Measurements from ENCODE around the gene AMH. TPM values are rescaled to one million over a fixed set of nuclear protein-coding genes. Genes with fewer than 3 reads are reported as not detected.

AMH gene
- total RNA-seq, 1 experiment from 2014 or later, result 11.2 TPM

- Mint-ChIP-seq H3K27me3 (ENCODE audit: low read depth) (peaks cover 77% of the 10 kb centered on the region), H3K4me1 (peaks cover 9% of the 10 kb centered on the region; the same call in 1 of the 2 replicates), H3K27ac (no peak overlapping the region), H3K4me3 (peak overlapping the region; percentile 48), H3K9me3 (no peaks in the 10 kb centered on the region), H3K36me3 (no peaks in the 10 kb centered on the region)
- peak; percentile 77 for DNase-seq (ENCODE audit: low spot score)
- CTCF ChIA-PET, result interaction anchor here (0.8 to 2.1 kb wide), 13 partner anchors 9 to 96 kb away, joined by 3 to 20 read pairs (median 4); partner anchors contain the start of genes LSM7, PLEKHJ1 and SPPL2B
- POLR2A ChIA-PET, result interaction anchor here (0.5 to 1.5 kb wide), 3 partner anchors 16 to 338 kb away, joined by 3 read pairs; no protein-coding TSS in a partner anchor
- ATAC-seq, result peak; percentile 67
- no peak for TF ChIP-seq ARID4B (CRISPR knock-in tag; IDR thresholded peaks at IDR 0.05; ENCODE audit: borderline replicate concordance)
- peak; percentile 92 for TF ChIP-seq FOXP4 (CRISPR knock-in tag; IDR thresholded peaks at IDR 0.05)
- peak; percentile 51 for TF ChIP-seq ZNF423 (CRISPR knock-in tag; IDR thresholded peaks at IDR 0.05)
- no peak for TF ChIP-seq ZNF232 (CRISPR knock-in tag; IDR thresholded peaks at IDR 0.05)
- TF ChIP-seq HMGA2 (CRISPR knock-in tag; IDR thresholded peaks at IDR 0.05), result no peak
- TF ChIP-seq ATF6 (CRISPR knock-in tag; IDR thresholded peaks at IDR 0.05), result no peak
- TF ChIP-seq USF2 (CRISPR knock-in tag; IDR thresholded peaks at IDR 0.05), result peak; percentile 47; the same call in 1 of the 2 replicates
- TF ChIP-seq GRHL2 (CRISPR knock-in tag; IDR thresholded peaks at IDR 0.05; ENCODE audit: insufficient replicate concordance, severe bottlenecking), result no peak
- no peak for TF ChIP-seq EMX1 (CRISPR knock-in tag; IDR thresholded peaks at IDR 0.05)
- no peak for TF ChIP-seq ZNF138 (CRISPR knock-in tag; conservative IDR thresholded peaks at IDR 0.05)
- TF ChIP-seq E2F5 (CRISPR knock-in tag; IDR thresholded peaks at IDR 0.05), result no peak
- TF ChIP-seq ATF2 (CRISPR knock-in tag; IDR thresholded peaks at IDR 0.05; ENCODE audit: borderline replicate concordance, low read depth), result no peak
- no peak for TF ChIP-seq ELF4 (CRISPR knock-in tag; IDR thresholded peaks at IDR 0.05; ENCODE audit: low read depth)
- no peak for TF ChIP-seq ZNF396 (CRISPR knock-in tag; IDR thresholded peaks at IDR 0.05; ENCODE audit: borderline replicate concordance)
- no peak for TF ChIP-seq NFATC4 (CRISPR knock-in tag; IDR thresholded peaks at IDR 0.05)
- TF ChIP-seq E2F1 (CRISPR knock-in tag; IDR thresholded peaks at IDR 0.05), result no peak
- 0 out of 2 replicates have a peak, but pooled peaks have one; percentile 20 for TF ChIP-seq MYBL2 (CRISPR knock-in tag; IDR thresholded peaks at IDR 0.05)
- no peak for TF ChIP-seq PRRX2 (CRISPR knock-in tag; IDR thresholded peaks at IDR 0.05)
- no peak for TF ChIP-seq ZBTB21 (CRISPR knock-in tag; IDR thresholded peaks at IDR 0.05; ENCODE audit: borderline replicate concordance)
- TF ChIP-seq ZNF281 (CRISPR knock-in tag; IDR thresholded peaks at IDR 0.05), result no peak
Measured at GRCh38 chr19:2291185-2291751, 42.1 kb downstream of the AMH start.

Data from WTC11 (cell line).